Vagina (tissue), 2 donors: ENCODE measurements around the gene CRYBG1.

ENCODE experiments used
- POLR2A ChIP-seq, 2 donors: fragments of 450-650 bp; IDR thresholded peaks; one replicate each; pipeline ENCODE4 v1.6.1; 2017; ENCODE audit warnings: antibody characterized with exemption in 2 of 2, mild to moderate bottlenecking in 2 of 2, moderate library complexity in 2 of 2
- POLR2AphosphoS5 ChIP-seq, 2 donors: sonication (generic); formaldehyde crosslinking; IDR thresholded peaks; one replicate each; pipeline ENCODE4 v1.9.0; 2017; ENCODE audit warnings: antibody characterized with exemption in 2 of 2, mild to moderate bottlenecking in 2 of 2, low read depth in 1 of 2; ENCODE audit not compliant: insufficient read depth in 1 of 2
- TF ChIP-seq, protein P1 (sequence below), 3 experiments: fragments of 450-650 bp in 2 of 3; fragments of 200-600 bp in 1 of 3; sonication (generic) in 1 of 3; IDR thresholded peaks; one replicate each; pipeline ENCODE4 v1.5.1; 2017 to 2019; ENCODE audit warnings: antibody characterized with exemption in 3 of 3, mild to moderate bottlenecking in 2 of 3, moderate library complexity in 2 of 3

DNA sequence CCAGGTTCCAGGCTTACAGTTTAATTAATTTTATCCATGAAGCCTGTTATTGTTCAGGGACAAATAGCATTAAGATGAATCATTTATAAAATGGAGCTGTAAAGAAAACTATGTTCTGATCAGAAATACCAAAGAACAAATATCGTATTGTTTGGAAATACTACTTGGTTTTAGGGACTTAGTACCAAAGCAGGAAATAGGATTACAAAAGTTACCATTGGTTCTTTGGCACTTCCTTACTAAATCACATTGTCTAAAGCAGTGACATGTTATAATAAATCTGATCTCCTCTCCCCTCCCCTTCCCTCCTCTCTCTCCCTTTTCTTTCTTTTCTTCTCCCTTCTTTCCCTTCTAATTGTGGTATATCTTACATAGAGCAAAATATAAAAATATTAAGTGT lies 29.6 kb downstream of the CRYBG1 start:
- TF ChIP-seq, protein P1, sequence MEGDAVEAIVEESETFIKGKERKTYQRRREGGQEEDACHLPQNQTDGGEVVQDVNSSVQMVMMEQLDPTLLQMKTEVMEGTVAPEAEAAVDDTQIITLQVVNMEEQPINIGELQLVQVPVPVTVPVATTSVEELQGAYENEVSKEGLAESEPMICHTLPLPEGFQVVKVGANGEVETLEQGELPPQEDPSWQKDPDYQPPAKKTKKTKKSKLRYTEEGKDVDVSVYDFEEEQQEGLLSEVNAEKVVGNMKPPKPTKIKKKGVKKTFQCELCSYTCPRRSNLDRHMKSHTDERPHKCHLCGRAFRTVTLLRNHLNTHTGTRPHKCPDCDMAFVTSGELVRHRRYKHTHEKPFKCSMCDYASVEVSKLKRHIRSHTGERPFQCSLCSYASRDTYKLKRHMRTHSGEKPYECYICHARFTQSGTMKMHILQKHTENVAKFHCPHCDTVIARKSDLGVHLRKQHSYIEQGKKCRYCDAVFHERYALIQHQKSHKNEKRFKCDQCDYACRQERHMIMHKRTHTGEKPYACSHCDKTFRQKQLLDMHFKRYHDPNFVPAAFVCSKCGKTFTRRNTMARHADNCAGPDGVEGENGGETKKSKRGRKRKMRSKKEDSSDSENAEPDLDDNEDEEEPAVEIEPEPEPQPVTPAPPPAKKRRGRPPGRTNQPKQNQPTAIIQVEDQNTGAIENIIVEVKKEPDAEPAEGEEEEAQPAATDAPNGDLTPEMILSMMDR (IDR thresholded peaks at IDR 0.05) = no peak
- no peak for TF ChIP-seq POLR2AphosphoS5 (IDR thresholded peaks at IDR 0.05; ENCODE audit: insufficient read depth in 1 of 2, low read depth in 1 of 2)
- no peak for TF ChIP-seq POLR2A (IDR thresholded peaks at IDR 0.05)
